MM.1S (cell line): ENCODE data around the gene PEAR1.

Experiments
- EZH2 ChIP-seq: fragments of 300-600 bp; sonication (generic); optimal IDR thresholded peaks from 2 replicates; pipeline ENCODE3; 2017; ENCODE audit warnings: low read depth, mild to moderate bottlenecking, antibody characterized with exemption, low read length, mixed read lengths
- TF ChIP-seq, protein P1 (sequence below): fragments of 300-600 bp; sonication (generic); IDR thresholded peaks from 2 replicates; pipeline ENCODE4 v1.5.1; 2016; ENCODE audit warnings: antibody characterized with exemption, low read length, mixed read lengths

DNA sequence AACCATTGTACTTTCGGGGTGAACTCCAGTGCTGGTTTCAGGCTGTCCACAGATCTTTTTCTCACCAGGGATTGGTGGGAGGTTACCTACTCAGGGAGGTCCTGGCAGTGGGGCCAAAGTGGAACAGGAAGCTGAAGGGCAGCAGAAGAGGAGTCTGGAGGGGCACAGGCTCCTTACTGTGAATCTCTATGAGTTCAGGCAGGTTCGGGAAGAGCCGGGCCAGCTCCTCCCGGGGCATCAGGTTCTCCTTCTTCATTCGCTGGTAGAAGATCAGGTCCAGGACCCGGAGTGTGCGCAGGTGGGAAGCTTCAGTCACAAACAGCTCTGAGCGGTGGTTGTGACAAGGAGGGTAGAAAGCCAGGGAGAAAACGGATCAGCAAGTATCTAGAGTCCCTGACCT lies 53.6 kb downstream of the PEAR1 start:
- TF ChIP-seq EZH2: no peak
- TF ChIP-seq, protein P1, sequence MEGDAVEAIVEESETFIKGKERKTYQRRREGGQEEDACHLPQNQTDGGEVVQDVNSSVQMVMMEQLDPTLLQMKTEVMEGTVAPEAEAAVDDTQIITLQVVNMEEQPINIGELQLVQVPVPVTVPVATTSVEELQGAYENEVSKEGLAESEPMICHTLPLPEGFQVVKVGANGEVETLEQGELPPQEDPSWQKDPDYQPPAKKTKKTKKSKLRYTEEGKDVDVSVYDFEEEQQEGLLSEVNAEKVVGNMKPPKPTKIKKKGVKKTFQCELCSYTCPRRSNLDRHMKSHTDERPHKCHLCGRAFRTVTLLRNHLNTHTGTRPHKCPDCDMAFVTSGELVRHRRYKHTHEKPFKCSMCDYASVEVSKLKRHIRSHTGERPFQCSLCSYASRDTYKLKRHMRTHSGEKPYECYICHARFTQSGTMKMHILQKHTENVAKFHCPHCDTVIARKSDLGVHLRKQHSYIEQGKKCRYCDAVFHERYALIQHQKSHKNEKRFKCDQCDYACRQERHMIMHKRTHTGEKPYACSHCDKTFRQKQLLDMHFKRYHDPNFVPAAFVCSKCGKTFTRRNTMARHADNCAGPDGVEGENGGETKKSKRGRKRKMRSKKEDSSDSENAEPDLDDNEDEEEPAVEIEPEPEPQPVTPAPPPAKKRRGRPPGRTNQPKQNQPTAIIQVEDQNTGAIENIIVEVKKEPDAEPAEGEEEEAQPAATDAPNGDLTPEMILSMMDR: no peak
